ENCODE results near the gene HECTD4. TPM values are rescaled to one million over a fixed set of nuclear protein-coding genes. Genes with fewer than 3 reads are reported as not detected.

Gene HECTD4
- total RNA-seq, 4 donors from 2014 or later: 26.6 to 47.1 (median 33.2) TPM

DNA sequence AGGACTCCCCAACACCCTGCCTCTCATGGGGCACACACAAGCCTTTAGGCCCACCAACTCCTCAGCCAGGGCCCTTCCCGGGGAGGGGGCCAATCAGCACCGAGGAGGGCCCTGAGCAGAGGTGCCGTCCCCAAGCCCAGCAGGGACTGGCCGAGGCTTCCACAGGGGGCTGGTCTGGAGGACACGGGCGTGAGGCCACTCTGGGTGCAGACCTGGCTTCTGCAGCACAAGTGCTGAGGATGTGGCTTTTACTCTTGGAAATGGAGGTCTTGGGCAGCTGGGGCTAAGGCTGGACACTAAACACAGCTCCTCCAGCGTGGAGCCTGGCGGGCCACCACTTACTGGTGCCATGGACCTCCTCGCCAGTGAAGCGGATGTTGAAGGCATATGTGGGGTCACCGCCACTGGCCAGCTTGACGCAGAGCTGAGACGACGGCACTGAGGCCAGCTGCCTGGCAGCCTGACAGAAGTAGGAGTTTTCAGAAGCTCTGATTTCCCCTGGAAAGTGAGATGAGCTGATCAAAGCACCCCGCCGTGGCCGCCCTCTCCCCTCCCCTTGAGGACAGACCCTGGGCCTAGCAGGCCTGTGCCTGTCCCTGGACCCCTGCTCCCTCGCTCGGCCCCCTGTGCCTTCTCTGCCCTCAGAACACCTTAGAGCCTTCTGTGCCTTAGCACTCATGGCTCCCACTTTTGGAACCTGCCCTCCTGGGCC, 212.9 kb downstream of the HECTD4 start:
- DNase-seq (ENCODE audit: low spot score) (no peak), ATAC-seq (ENCODE audit: low FRiP score) (no peak)
- TF ChIP-seq, protein P1, sequence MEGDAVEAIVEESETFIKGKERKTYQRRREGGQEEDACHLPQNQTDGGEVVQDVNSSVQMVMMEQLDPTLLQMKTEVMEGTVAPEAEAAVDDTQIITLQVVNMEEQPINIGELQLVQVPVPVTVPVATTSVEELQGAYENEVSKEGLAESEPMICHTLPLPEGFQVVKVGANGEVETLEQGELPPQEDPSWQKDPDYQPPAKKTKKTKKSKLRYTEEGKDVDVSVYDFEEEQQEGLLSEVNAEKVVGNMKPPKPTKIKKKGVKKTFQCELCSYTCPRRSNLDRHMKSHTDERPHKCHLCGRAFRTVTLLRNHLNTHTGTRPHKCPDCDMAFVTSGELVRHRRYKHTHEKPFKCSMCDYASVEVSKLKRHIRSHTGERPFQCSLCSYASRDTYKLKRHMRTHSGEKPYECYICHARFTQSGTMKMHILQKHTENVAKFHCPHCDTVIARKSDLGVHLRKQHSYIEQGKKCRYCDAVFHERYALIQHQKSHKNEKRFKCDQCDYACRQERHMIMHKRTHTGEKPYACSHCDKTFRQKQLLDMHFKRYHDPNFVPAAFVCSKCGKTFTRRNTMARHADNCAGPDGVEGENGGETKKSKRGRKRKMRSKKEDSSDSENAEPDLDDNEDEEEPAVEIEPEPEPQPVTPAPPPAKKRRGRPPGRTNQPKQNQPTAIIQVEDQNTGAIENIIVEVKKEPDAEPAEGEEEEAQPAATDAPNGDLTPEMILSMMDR (IDR thresholded peaks at IDR 0.05): no peak

DNA sequence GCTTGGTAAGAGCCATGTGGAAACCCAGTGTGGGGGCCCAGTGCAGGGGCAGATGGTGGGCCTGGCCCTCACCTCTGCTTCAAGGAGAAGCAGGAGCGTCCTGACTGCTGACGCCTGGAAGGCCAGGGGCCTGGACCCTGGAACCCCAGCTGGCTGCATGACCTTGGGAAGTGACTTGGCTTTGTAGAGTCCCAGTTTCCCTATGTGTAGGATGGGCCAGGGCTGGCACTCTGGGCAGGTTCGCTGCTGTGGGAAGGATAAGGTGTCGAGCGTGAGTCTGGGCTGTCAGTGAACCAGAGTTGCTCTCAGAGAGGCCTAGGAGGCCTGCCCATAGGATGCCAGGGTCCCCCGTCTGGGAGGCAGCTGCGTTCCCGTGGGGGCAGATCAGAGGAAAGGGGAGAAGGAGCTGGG, 213.7 kb downstream of the HECTD4 start:
- TF ChIP-seq, protein P1 (IDR thresholded peaks at IDR 0.05): no peak
- DNase-seq (ENCODE audit: low spot score): no peak
- no peak for ATAC-seq (ENCODE audit: low FRiP score)

DNA sequence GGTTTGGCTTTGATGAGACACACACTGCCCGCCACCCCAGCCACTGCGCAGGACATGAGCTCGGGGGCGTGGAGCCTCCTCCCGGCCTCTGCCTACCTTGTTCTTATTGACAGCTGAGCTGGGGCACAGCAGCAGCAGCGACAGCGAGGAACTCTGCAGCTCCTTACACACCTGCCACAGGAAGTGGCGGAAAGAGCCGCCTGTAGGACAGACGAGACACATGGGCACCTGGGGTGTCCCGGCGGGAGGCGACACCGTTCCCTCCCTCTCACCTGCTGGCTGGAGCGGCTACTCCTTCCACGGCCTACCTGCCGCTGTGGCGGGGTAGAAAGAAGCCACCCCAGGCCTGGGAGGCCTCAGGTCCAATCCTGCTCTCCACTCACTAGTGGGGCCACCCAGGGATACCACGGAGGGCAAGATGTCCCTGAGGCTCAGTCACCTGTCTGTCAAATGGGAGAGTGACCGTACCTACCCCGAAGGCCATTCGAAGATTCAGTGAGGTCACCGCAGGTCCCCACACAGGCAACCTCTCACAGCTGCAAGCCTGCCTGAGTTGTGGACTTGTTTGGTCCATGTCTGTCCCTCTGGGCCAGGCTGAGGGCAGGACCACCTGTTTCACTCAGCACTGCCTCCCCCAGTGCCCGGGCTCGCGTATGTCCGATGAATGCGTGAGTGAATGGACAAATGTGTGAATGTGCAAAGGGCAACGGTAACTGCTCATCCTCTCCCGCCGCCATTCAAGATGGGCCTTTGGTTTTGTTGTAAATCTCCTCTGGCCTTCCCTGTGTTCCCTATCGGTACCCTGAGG, 214.3 kb downstream of the HECTD4 start:
- ATAC-seq (ENCODE audit: low FRiP score): no peak
- TF ChIP-seq, protein P1 (IDR thresholded peaks at IDR 0.05): no peak
- no peak for DNase-seq (ENCODE audit: low spot score)

DNA sequence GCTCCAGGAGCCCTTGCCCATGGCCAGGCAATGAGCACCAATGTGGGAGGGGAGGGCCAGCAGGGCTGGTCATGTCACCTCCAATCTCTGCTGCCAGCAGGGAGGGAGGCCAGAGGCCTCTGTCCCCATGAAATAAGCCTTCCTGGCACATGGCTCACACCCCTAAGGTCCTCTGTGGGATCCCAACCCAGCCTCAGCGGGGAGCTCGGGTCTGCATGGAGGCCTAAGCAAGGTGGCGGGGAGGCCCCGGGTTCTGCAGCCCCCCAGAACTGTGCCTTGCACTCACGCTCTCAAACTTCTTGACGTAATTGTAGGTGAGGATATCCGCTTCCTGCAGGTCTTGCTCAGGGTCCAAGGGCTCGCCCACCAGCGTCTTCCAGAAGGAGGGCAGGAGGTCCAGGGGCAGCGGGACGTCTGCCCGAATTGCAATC, 215.2 kb downstream of the HECTD4 start:
- DNase-seq (ENCODE audit: low spot score) (no peak), ATAC-seq (ENCODE audit: low FRiP score) (no peak)
- TF ChIP-seq, protein P1 (IDR thresholded peaks at IDR 0.05): no peak

DNA sequence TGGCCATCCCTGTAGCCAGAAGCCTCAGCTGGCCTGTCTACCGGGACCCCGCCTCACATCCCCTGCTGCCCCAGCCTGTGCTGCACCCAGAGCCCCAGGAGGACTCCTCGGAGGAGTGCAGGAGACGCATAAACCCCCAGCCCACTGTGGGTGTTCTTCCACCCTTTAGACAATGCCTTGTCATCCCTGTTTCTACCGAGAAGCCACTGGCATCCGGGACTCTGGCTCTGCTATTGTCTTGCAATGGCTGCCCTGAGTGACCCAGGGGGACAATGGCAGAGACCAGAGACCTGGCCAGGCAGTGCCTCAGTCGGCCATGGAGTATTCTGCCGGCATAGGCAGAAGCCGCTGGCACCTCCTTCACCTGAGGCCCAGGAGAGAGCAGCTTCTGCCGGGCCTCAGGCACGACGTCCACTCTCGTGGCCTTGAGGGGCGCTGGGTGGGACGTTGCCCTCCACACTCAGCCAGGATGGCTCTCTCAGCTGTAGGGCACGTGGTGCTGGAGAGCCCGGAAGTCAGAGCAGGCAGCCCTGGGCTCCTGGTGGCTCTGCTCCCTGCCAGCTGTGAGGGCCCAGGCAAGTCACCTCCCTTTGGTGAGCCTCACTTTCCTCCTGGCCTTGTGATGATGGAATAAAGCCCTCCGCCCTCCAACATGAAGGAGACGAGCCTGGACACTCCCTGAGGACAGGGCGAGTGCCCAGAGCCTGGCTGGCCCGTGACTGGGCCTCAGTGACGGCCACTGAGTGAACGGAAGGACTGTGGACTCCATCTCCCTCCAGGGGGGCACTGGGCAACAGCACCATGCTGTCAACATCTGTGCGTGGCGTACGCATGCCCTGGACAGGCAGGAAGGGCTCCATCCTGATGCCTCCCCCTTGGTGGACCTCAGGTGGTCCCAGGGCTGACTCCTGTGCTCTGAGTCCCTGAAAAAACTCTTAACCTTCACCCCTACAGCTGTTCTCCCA, 215.9 kb downstream of the HECTD4 start:
- ATAC-seq (ENCODE audit: low FRiP score): no peak
- DNase-seq (ENCODE audit: low spot score): no peak
- TF ChIP-seq, protein P1 (IDR thresholded peaks at IDR 0.05): no peak

DNA sequence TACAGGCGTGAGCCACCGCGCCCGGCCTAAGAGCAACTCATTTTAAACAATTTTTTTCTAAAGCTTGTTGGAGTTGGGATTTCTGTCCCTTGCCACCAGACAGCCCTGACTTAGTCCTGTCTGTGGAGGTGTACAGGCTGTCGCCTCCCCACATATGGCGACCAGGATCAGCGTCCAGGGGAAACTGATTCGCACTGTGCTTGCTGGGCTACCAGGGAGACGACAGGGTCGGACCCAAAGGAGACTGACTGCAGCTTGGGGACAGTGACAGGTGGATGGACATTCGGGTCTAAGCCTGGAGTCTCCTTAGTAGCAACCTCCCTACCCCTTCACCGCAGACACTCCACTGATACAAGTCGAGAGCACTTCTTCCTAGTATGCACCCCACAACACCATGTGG, 216.6 kb downstream of the HECTD4 start:
- no peak for ATAC-seq (ENCODE audit: low FRiP score)
- DNase-seq (ENCODE audit: low spot score): no peak
- TF ChIP-seq, protein P1 (IDR thresholded peaks at IDR 0.05): no peak
